GM21619 (cell line): Measurements from ENCODE around the gene U2AF2.

Experiments
- ATAC-seq: cut with Tn5 transposase; IDR thresholded peaks from one replicate; pipeline ENCODE4 v1.9.1; 2021; ENCODE audit not compliant: unreplicated experiment

The U2AF2 gene

GRCh38 chr19:55687281-55688201, 32.7 kb downstream of the U2AF2 start:
- no peak for ATAC-seq

DNA sequence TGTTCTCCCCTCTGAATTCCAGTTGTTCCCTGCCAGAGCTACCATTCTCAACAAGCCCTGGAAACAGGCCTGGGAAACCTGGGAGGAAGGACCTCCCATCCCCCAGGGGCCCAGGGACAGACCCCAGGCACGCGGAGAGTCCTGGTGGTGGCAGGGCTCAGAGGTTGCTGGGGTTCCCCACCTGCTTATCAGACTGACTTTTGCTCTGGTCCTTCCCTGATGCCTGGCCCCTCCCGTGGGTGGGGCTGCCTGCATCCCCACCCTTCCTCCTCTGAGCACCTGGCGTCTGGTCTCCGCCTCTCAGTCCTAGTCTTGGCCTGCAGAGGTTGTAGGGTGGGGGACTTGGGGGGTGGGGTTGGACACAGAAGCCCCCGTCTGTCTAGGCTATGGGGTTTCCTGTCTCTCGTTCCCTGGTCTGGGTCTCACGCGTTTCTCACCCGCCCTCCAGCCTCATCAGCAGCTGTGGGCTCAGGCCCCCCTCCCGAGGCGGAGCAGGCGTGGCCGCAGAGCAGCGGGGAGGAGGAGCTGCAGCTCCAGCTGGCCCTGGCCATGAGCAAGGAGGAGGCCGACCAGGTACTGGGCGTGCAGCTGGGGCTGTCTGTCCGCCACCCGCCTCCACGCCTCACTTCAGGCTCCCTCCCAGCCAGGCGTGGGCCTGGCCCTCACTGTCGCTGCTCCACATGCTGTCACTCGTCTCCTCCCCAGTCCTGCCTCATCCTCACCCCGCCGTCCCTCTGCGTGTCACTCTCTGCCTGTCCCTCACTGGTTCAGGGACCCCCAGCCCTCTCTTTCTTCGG, 33.8 kb downstream of the U2AF2 start:
- no peak for ATAC-seq

DNA sequence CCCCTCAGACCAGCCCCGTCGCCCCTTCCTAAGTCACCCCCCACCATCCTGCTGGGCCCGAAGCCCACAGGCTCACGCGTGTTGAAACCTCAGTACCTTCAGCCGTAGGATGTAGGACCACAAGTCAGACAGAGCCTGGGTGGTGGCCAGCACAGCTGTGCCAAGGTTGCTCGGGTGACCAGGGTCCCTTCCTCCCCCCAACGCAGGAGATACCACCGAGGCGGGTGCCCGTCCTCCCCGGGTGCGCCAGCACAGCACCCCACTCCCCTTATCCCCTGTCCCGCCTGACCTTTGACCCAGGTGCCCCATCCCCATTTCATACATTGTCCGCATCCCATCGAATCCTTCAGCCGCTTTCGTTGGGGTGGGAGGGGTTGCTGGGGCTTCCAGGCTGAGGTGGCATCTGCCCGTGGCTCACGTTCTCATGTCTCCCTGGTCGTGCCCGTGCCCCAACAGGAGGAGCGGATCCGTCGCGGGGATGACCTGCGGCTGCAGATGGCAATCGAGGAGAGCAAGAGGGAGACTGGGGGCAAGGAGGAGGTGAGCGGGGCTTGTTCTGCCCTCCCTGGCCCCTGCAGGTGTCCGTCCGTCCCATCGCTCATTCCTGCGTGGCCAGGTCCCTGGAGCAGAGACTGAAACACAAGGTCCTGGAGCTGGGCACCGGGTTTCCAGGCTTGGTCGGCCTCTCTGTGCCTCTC, 34.7 kb downstream of the U2AF2 start:
- ATAC-seq, result no peak

DNA sequence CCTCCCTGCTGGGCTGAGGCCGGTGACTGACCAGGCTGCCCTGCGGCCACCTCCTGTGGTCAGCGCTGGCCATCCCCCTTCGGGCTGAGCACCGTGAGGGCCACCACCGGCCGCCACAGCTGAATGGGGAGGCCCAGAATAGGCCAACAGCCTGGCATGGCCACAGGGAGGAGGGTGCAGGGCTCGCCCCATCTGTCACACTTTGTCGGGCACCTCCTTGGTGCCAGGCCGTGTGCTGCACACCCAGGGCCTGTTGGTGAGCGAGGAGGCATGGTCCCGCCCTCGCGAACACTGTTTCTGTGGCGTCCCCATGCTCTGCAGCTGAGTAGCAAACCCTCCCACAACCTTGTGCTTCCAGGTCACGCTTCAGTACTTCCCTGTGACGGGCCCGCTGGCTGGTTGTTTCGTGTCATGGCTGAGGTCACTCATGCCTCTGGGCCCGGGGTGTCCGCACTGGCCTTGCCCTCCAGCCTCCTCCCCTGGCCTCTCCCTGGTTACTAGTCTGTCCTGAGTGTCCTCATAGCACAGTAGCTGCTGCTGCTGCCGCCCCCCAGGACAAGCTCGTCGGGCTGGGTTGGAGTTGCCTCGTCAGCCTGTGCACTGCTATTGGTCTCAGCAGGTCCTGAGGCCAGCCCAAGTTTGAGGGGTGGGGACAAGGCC, 35.4 kb downstream of the U2AF2 start:
- ATAC-seq, result no peak

DNA sequence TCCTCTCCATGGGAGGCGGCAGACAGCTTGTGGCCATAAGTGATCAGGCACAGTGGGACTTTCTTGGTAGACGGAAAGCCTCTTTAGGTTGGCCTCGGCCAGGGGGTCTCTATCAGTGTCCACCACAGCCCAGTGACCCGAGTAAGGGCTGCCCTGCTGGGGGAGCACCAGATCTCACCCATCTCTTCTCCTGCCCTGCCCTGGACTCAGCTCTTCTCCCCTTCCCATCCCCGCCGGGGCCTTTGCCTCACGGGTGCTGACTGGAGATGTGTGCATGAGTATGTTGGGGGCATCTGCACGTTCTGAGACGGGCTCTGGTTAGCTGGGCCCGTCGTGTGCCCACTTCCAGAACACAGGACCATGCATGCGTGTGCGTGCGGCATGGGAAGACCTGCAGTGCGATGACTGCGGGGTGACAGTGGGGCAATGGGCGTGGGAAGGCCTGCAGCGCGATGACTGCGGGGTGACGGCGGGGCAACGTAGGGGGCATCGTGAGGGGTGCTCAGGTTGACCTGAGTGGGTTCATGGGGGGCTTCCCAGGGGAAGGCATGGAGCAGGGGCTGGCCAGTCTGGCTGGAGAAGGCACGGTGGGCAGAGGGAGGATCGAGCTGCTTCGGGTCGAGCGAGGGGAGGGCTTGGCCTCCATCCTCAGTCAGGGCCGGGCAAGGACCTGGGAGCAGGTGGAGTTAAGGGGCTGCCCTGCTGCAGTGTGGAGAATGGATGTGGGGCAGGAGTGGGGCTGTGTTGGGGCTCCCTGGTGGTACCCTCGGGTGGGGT, 36.1 kb downstream of the U2AF2 start:
- ATAC-seq, result no peak

GRCh38 chr19:55691561-55692481, 37.0 kb downstream of the U2AF2 start:
- no peak for ATAC-seq

- no peak for ATAC-seq
Measured at GRCh38 chr19:55692681-55693081, 37.8 kb downstream of the U2AF2 start.

GRCh38 chr19:55693336-55693974, 38.6 kb downstream of the U2AF2 start:
- ATAC-seq, result no peak

DNA sequence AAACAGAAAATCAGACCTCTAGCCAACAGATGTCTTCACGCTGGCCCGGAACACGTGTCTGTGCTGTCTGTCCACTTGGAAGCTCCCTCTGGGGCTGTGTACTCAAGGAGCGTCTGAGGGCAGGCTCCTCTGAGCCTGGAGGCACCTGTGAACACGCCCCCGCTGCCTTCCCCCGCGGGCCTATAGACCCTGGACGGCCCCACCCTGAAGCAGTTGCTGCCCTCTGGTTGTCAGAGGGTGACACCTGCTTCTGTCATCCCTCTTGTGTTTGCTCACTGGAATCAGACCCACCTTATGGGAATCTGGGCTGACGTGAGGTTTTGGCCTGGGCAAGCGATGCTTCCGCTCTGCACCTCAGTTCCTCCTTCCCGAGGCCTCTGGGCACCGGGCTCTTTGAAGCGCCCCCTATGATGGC, 39.4 kb downstream of the U2AF2 start:
- ATAC-seq, result no peak

GRCh38 chr19:55694656-55695491, 40.0 kb downstream of the U2AF2 start:
- ATAC-seq, result no peak

GRCh38 chr19:55695511-55696290, 40.9 kb downstream of the U2AF2 start:
- ATAC-seq, result no peak

GRCh38 chr19:55696301-55697068, 41.6 kb downstream of the U2AF2 start:
- ATAC-seq, result no peak

- no peak for ATAC-seq
Measured at GRCh38 chr19:55697069-55697440, 42.2 kb downstream of the U2AF2 start.

- no peak for ATAC-seq
Measured at GRCh38 chr19:55697698-55698097, 42.9 kb downstream of the U2AF2 start.

DNA sequence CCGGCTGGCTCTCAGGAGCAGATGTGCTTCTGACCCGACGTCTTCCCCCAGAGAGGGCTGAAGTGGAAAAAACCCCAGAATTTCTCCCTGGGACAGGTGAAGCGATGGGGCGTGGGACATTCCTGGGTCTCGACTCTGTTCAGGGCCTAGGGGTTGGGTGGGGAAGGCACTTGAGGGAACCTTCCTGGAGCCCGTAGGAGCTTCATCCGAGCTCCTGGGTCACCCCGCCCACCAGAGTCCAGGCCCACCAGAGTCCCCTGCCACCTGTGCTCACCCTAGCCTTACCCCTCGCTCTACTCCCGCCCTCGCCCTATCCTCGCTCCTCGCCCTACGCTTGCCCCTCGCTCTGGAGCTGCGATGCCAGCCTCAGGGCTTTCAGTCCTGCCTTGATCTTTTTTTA, 43.4 kb downstream of the U2AF2 start:
- no peak for ATAC-seq

DNA sequence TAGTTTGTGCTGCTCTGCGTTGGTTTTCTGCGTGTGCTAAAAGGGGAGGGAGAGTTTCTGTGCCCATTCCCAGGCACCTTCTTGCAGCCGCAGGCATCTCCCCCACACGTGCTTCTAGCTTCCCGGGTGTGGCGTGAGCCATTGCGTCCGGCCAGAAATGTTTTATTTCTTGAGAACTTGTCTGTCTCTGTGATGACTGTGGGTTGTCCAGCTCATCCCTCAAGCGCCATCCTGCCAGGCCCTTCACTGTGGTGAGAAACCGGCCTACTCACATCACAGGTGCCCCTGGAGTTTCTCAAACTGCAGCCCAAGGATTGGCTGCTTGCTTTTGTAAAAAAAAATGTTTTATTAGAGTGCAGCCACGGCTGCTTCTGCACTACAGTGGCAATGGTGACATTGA, 44.4 kb downstream of the U2AF2 start:
- no peak for ATAC-seq
